ENCODE measurements around the gene LLPH. TPM values are rescaled to one million over a fixed set of nuclear protein-coding genes. Genes with fewer than 3 reads are reported as not detected.

LLPH gene
- total RNA-seq, 5 donors from 2014 or later (not counting 1 experiment from before 2014, with no cell fraction given), result 16.6 to 24.3 (median 22.3) TPM

GRCh38 chr12:66141299-66141698 is 10.7 kb upstream of the LLPH start:
- Histone ChIP-seq H3K9me3 (peaks cover 8% of the 10 kb centered on the region), H3K27ac (ENCODE audit: low read length) (no peak overlapping the region), H3K4me3 (ENCODE audit: control insufficient read depth in 1 of 2, extremely low read depth in 1 of 2, low read length in 1 of 2) (no peak overlapping the region), H3K4me1 (ENCODE audit: control insufficient read depth in 1 of 2, extremely low read depth in 1 of 2, insufficient read depth in 2 of 2, low read length in 2 of 2) (peaks cover 0 to 2% of the 10 kb centered on the region in 2 experiments), H3K27me3 (replicated peaks in 1 of 2; ENCODE audit: control insufficient read depth in 2 of 2, extremely low read depth in 1 of 2, insufficient read depth in 2 of 2, low read length in 1 of 2) (no peaks in the 10 kb centered on the region), H3K36me3 (ENCODE audit: control insufficient read depth in 2 of 2, extremely low read depth in 1 of 2, insufficient read depth in 1 of 2, low read length in 1 of 2) (peaks cover 5 to 76% of the 10 kb centered on the region in 2 donors)
- no peak for DNase-seq
- no CpG with 5 or more reads among the region's 2 CpGs for WGBS (ENCODE audit: insufficient coverage)
- no peak overlapping the region for H3K4me3 Mint-ChIP-seq
- H3K36me3 Mint-ChIP-seq, result peaks cover 74% of the 10 kb centered on the region
- peaks cover 17 to 26% (median 19%) of the 10 kb centered on the region in 3 donors for H3K4me1 Mint-ChIP-seq
- CTCF ChIA-PET, result interaction anchor here in 1 of 2 donors (0.6 kb wide), 1 partner anchor 161 kb away, joined by 5 read pairs; the partner anchor contains the start of gene HELB
- H3K27ac Mint-ChIP-seq, result no peak overlapping the region
- ATAC-seq (replicated peaks in 1 of 4), result no peak
- H3K9me3 Mint-ChIP-seq, result peaks cover 4 to 16% (median 15%) of the 10 kb centered on the region in 3 donors
- H3K27me3 Mint-ChIP-seq, result no peaks in the 10 kb centered on the region
- POLR2A ChIA-PET, result interaction anchor here in 1 of 2 donors (0.6 to 1.0 kb wide), 3 partner anchors 9 to 147 kb away, joined by 3 to 4 read pairs (median 3); partner anchors contain the start of gene LLPH

GRCh38 chr12:66140731-66141130 is 10.2 kb upstream of the LLPH start:
- ChIA-PET CTCF (no interaction called here), POLR2A (interaction anchor here in 1 of 2 donors (1.0 kb wide), 1 partner anchor 10 kb away, joined by 4 read pairs; the partner anchor contains the start of gene LLPH)
- Mint-ChIP-seq H3K36me3 (peaks cover 72% of the 10 kb centered on the region), H3K27ac (no peak overlapping the region), H3K4me3 (no peak overlapping the region), H3K4me1 (peaks cover 12 to 21% (median 14%) of the 10 kb centered on the region in 3 donors), H3K27me3 (no peaks in the 10 kb centered on the region), H3K9me3 (peaks cover 4 to 16% (median 15%) of the 10 kb centered on the region in 3 donors)
- H3K36me3 ChIP-seq (ENCODE audit: control insufficient read depth in 2 of 2, extremely low read depth in 1 of 2, insufficient read depth in 1 of 2, low read length in 1 of 2), result peaks cover 5 to 71% of the 10 kb centered on the region in 2 donors
- H3K27me3 ChIP-seq (replicated peaks in 1 of 2; ENCODE audit: control insufficient read depth in 2 of 2, extremely low read depth in 1 of 2, insufficient read depth in 2 of 2, low read length in 1 of 2), result no peaks in the 10 kb centered on the region
- no peak overlapping the region for H3K4me3 ChIP-seq (ENCODE audit: control insufficient read depth in 1 of 2, extremely low read depth in 1 of 2, low read length in 1 of 2)
- DNase-seq (no peak), ATAC-seq (replicated peaks in 1 of 4) (no peak)
- H3K27ac ChIP-seq (ENCODE audit: low read length), result no peak overlapping the region
- H3K4me1 ChIP-seq (ENCODE audit: control insufficient read depth in 1 of 2, extremely low read depth in 1 of 2, insufficient read depth in 2 of 2, low read length in 2 of 2), result peaks cover 0 to 2% of the 10 kb centered on the region in 2 experiments
- H3K9me3 ChIP-seq, result peaks cover 8% of the 10 kb centered on the region

GRCh38 chr12:66139328-66139727 is 8.8 kb upstream of the LLPH start:
- ChIA-PET CTCF (interaction anchor here in 1 of 2 donors (0.5 kb wide), 1 partner anchor 36 kb away, joined by 3 read pairs; no protein-coding TSS in a partner anchor), POLR2A (interaction anchor here in 1 of 2 donors (0.6 kb wide), 1 partner anchor 36 kb away, joined by 3 read pairs; no protein-coding TSS in a partner anchor)
- Histone ChIP-seq H3K27ac (ENCODE audit: low read length) (no peak overlapping the region), H3K4me1 (ENCODE audit: control insufficient read depth in 1 of 2, extremely low read depth in 1 of 2, insufficient read depth in 2 of 2, low read length in 2 of 2) (no peaks in the 10 kb centered on the region), H3K9me3 (peaks cover 8% of the 10 kb centered on the region), H3K27me3 (replicated peaks in 1 of 2; ENCODE audit: control insufficient read depth in 2 of 2, extremely low read depth in 1 of 2, insufficient read depth in 2 of 2, low read length in 1 of 2) (no peaks in the 10 kb centered on the region), H3K4me3 (ENCODE audit: control insufficient read depth in 1 of 2, extremely low read depth in 1 of 2, low read length in 1 of 2) (no peak overlapping the region), H3K36me3 (ENCODE audit: control insufficient read depth in 2 of 2, extremely low read depth in 1 of 2, insufficient read depth in 1 of 2, low read length in 1 of 2) (peaks cover 5 to 57% of the 10 kb centered on the region in 2 donors)
- H3K36me3 Mint-ChIP-seq, result peaks cover 61% of the 10 kb centered on the region
- H3K27ac Mint-ChIP-seq, result no peak overlapping the region
- WGBS (ENCODE audit: insufficient coverage), result 100% methylated on average over 1 of the region's 2 CpGs
- no peak for ATAC-seq (replicated peaks in 1 of 4)
- no peak for DNase-seq
- no peak overlapping the region for H3K4me3 Mint-ChIP-seq
- peaks cover 4 to 16% (median 15%) of the 10 kb centered on the region in 3 donors for H3K9me3 Mint-ChIP-seq
- peaks cover 0 to 8% (median 2%) of the 10 kb centered on the region in 3 donors for H3K4me1 Mint-ChIP-seq
- H3K27me3 Mint-ChIP-seq, result no peaks in the 10 kb centered on the region

GRCh38 chr12:66137937-66138336 is 7.4 kb upstream of the LLPH start:
- H3K27me3 Mint-ChIP-seq, result no peaks in the 10 kb centered on the region
- Histone ChIP-seq H3K9me3 (peaks cover 8% of the 10 kb centered on the region), H3K4me1 (ENCODE audit: control insufficient read depth in 1 of 2, extremely low read depth in 1 of 2, insufficient read depth in 2 of 2, low read length in 2 of 2) (no peaks in the 10 kb centered on the region), H3K4me3 (ENCODE audit: control insufficient read depth in 1 of 2, extremely low read depth in 1 of 2, low read length in 1 of 2) (no peak overlapping the region), H3K36me3 (ENCODE audit: control insufficient read depth in 2 of 2, extremely low read depth in 1 of 2, insufficient read depth in 1 of 2, low read length in 1 of 2) (peaks cover 2 to 45% of the 10 kb centered on the region in 2 donors), H3K27ac (ENCODE audit: low read length) (no peak overlapping the region), H3K27me3 (replicated peaks in 1 of 2; ENCODE audit: control insufficient read depth in 2 of 2, extremely low read depth in 1 of 2, insufficient read depth in 2 of 2, low read length in 1 of 2) (no peaks in the 10 kb centered on the region)
- peaks cover 48% of the 10 kb centered on the region for H3K36me3 Mint-ChIP-seq
- peaks cover 4 to 16% (median 15%) of the 10 kb centered on the region in 3 donors for H3K9me3 Mint-ChIP-seq
- DNase-seq, result no peak
- WGBS (ENCODE audit: insufficient coverage), result no CpG with 5 or more reads among the region's 3 CpGs
- no peak for ATAC-seq (replicated peaks in 1 of 4)
- POLR2A ChIA-PET, result no interaction called here
- CTCF ChIA-PET, result interaction anchor here in 1 of 2 donors (0.6 to 0.7 kb wide), 2 partner anchors 11 to 921 kb away, joined by 3 to 5 read pairs; no protein-coding TSS in a partner anchor
- peaks cover under 1 to 8% (median 2%) of the 10 kb centered on the region in 3 donors for H3K4me1 Mint-ChIP-seq
- no peak overlapping the region for H3K27ac Mint-ChIP-seq
- H3K4me3 Mint-ChIP-seq, result no peak overlapping the region

GRCh38 chr12:66132408-66132807 is 1.9 kb upstream of the LLPH start:
- Histone ChIP-seq H3K4me1 (ENCODE audit: control insufficient read depth in 1 of 2, extremely low read depth in 1 of 2, insufficient read depth in 2 of 2, low read length in 2 of 2) (peaks cover 14 to 17% of the 10 kb centered on the region in 2 experiments), H3K36me3 (ENCODE audit: control insufficient read depth in 2 of 2, extremely low read depth in 1 of 2, insufficient read depth in 1 of 2, low read length in 1 of 2) (peaks cover 0 to 14% of the 10 kb centered on the region in 2 donors), H3K27me3 (replicated peaks in 1 of 2; ENCODE audit: control insufficient read depth in 2 of 2, extremely low read depth in 1 of 2, insufficient read depth in 2 of 2, low read length in 1 of 2) (no peaks in the 10 kb centered on the region), H3K9me3 (no peaks in the 10 kb centered on the region), H3K4me3 (ENCODE audit: control insufficient read depth in 1 of 2, extremely low read depth in 1 of 2, low read length in 1 of 2) (no peak overlapping the region), H3K27ac (ENCODE audit: low read length) (no peak overlapping the region)
- ATAC-seq (replicated peaks in 1 of 4) (no peak), DNase-seq (no peak)
- Mint-ChIP-seq H3K27me3 (no peaks in the 10 kb centered on the region), H3K4me1 (peaks cover 46 to 54% (median 47%) of the 10 kb centered on the region in 3 donors), H3K4me3 (peak overlapping the region in 2 of 3 donors; percentile 13 to 84), H3K36me3 (peaks cover 21% of the 10 kb centered on the region), H3K27ac (no peak overlapping the region), H3K9me3 (no peaks in the 10 kb centered on the region)
- ChIA-PET CTCF (interaction anchor here (1.4 to 2.5 kb wide), 2 partner anchors 37 kb away, joined by 3 to 22 read pairs; partner anchors contain the start of gene TMBIM4 (in 2 of the 2)), POLR2A (no interaction called here)

- DNase-seq, result peak in 1 of 35 experiments; percentile 24
- H3K36me3 ChIP-seq (ENCODE audit: control insufficient read depth in 2 of 2, extremely low read depth in 1 of 2, insufficient read depth in 1 of 2, low read length in 1 of 2), result peaks cover 3 to 20% of the 10 kb centered on the region in 2 donors
- H3K27ac ChIP-seq (ENCODE audit: low read length), result peak overlapping the region; percentile 84
- H3K27me3 ChIP-seq (replicated peaks in 1 of 2; ENCODE audit: control insufficient read depth in 2 of 2, extremely low read depth in 1 of 2, insufficient read depth in 2 of 2, low read length in 1 of 2), result no peaks in the 10 kb centered on the region
- Mint-ChIP-seq H3K27ac (peak overlapping the region; percentile 96), H3K9me3 (no peaks in the 10 kb centered on the region), H3K4me3 (peak overlapping the region; percentile 84 to 99 (median 98)), H3K4me1 (peaks cover 57 to 65% (median 58%) of the 10 kb centered on the region in 3 donors), H3K27me3 (no peaks in the 10 kb centered on the region), H3K36me3 (peaks cover 29% of the 10 kb centered on the region)
- ChIA-PET POLR2A (interaction anchor here (0.6 to 1.8 kb wide), 12 partner anchors 9 to 1547 kb away, joined by 3 to 40 read pairs (median 4); partner anchors contain the start of genes HELB (in 1 of the 2), LEMD3 (in 1 of the 2) and TMBIM4 (in 1 of the 2)), CTCF (interaction anchor here (0.6 to 2.5 kb wide), 8 partner anchors 14 to 1913 kb away, joined by 3 to 22 read pairs (median 3); partner anchors contain the start of genes TMBIM4 (in 2 of the 2) and LEMD3 (in 1 of the 2))
- peak in 2 of 4 experiments; percentile 17 to 66 for ATAC-seq (replicated peaks in 1 of 4)
- no peaks in the 10 kb centered on the region for H3K9me3 ChIP-seq
- WGBS (ENCODE audit: insufficient coverage), result 0% methylated on average over 5 of the region's 11 CpGs
- H3K4me1 ChIP-seq (ENCODE audit: control insufficient read depth in 1 of 2, extremely low read depth in 1 of 2, insufficient read depth in 2 of 2, low read length in 2 of 2), result peaks cover 14 to 17% of the 10 kb centered on the region in 2 experiments
- peak overlapping the region; percentile 80 to 98 for H3K4me3 ChIP-seq (ENCODE audit: control insufficient read depth in 1 of 2, extremely low read depth in 1 of 2, low read length in 1 of 2)
Measured at GRCh38 chr12:66131067-66131688, 628 bp upstream of the LLPH start.

Data from T-cell (primary cell).